ENCODE results near the gene ARHGAP10.

ARHGAP10 gene

GRCh38 chr4:147848634-147849033, 116.7 kb downstream of the ARHGAP10 start:
- H3K9me3 ChIP-seq (ENCODE audit: control insufficient read depth in 5 of 5, low read length in 5 of 5) = no peaks in the 10 kb centered on the region
- no peak overlapping the region for H3K9ac ChIP-seq (ENCODE audit: low read length in 5 of 5)
- peaks cover 0 to 25% (median 5%) of the 10 kb centered on the region in 5 donors for H3K4me1 ChIP-seq (ENCODE audit: control insufficient read depth in 5 of 5, insufficient read depth in 5 of 5, low read length in 5 of 5)
- no peak overlapping the region for H3K27ac ChIP-seq (ENCODE audit: low read depth, low read length)
- H3K4me3 ChIP-seq (ENCODE audit: low read depth in 1 of 5, low read length in 5 of 5) = no peak overlapping the region
- peaks cover 0 to 11% (median 6%) of the 10 kb centered on the region in 5 donors for H3K36me3 ChIP-seq (ENCODE audit: control insufficient read depth in 5 of 5, insufficient read depth in 5 of 5, low read length in 5 of 5)
- H3K27me3 ChIP-seq (ENCODE audit: control insufficient read depth in 5 of 5, insufficient read depth in 4 of 5, low read length in 5 of 5) = no peaks in the 10 kb centered on the region

GRCh38 chr4:147851135-147851534, 119.2 kb downstream of the ARHGAP10 start:
- H3K27ac ChIP-seq (ENCODE audit: low read depth, low read length) = no peak overlapping the region
- no peaks in the 10 kb centered on the region for H3K9me3 ChIP-seq (ENCODE audit: control insufficient read depth in 5 of 5, low read length in 5 of 5)

GRCh38 chr4:147853706-147854105, 121.8 kb downstream of the ARHGAP10 start:
- Histone ChIP-seq H3K9me3 (ENCODE audit: control insufficient read depth in 5 of 5, low read length in 5 of 5) (no peaks in the 10 kb centered on the region), H3K27ac (ENCODE audit: low read depth, low read length) (peak overlapping the region; percentile 1), H3K27me3 (ENCODE audit: control insufficient read depth in 5 of 5, insufficient read depth in 4 of 5, low read length in 5 of 5) (no peaks in the 10 kb centered on the region), H3K9ac (ENCODE audit: low read length in 5 of 5) (no peak overlapping the region), H3K4me1 (ENCODE audit: control insufficient read depth in 5 of 5, insufficient read depth in 5 of 5, low read length in 5 of 5) (peaks cover 0 to 18% (median 6%) of the 10 kb centered on the region in 5 donors), H3K36me3 (ENCODE audit: control insufficient read depth in 5 of 5, insufficient read depth in 5 of 5, low read length in 5 of 5) (peaks cover 0 to 13% (median 5%) of the 10 kb centered on the region in 5 donors), H3K4me3 (ENCODE audit: low read depth in 1 of 5, low read length in 5 of 5) (no peak overlapping the region)

More at GRCh38 chr4:147851135-147851534, 119.2 kb downstream of the ARHGAP10 start:
- Histone ChIP-seq H3K27me3 (ENCODE audit: control insufficient read depth in 5 of 5, insufficient read depth in 4 of 5, low read length in 5 of 5) (no peaks in the 10 kb centered on the region), H3K4me1 (ENCODE audit: control insufficient read depth in 5 of 5, insufficient read depth in 5 of 5, low read length in 5 of 5) (peaks cover 0 to 25% (median 20%) of the 10 kb centered on the region in 5 donors), H3K4me3 (ENCODE audit: low read depth in 1 of 5, low read length in 5 of 5) (no peak overlapping the region), H3K9ac (ENCODE audit: low read length in 5 of 5) (no peak overlapping the region), H3K36me3 (ENCODE audit: control insufficient read depth in 5 of 5, insufficient read depth in 5 of 5, low read length in 5 of 5) (peaks cover 0 to 11% (median 6%) of the 10 kb centered on the region in 5 donors)

GRCh38 chr4:147854154-147854553, 122.3 kb downstream of the ARHGAP10 start:
- peaks cover 0 to 13% (median 5%) of the 10 kb centered on the region in 5 donors for H3K36me3 ChIP-seq (ENCODE audit: control insufficient read depth in 5 of 5, insufficient read depth in 5 of 5, low read length in 5 of 5)
- peaks cover 0 to 15% (median 3%) of the 10 kb centered on the region in 5 donors for H3K4me1 ChIP-seq (ENCODE audit: control insufficient read depth in 5 of 5, insufficient read depth in 5 of 5, low read length in 5 of 5)
- no peaks in the 10 kb centered on the region for H3K27me3 ChIP-seq (ENCODE audit: control insufficient read depth in 5 of 5, insufficient read depth in 4 of 5, low read length in 5 of 5)
- H3K4me3 ChIP-seq (ENCODE audit: low read depth in 1 of 5, low read length in 5 of 5) = no peak overlapping the region
- H3K9ac ChIP-seq (ENCODE audit: low read length in 5 of 5) = no peak overlapping the region
- H3K27ac ChIP-seq (ENCODE audit: low read depth, low read length) = peak overlapping the region; percentile 1
- no peaks in the 10 kb centered on the region for H3K9me3 ChIP-seq (ENCODE audit: control insufficient read depth in 5 of 5, low read length in 5 of 5)

DNA sequence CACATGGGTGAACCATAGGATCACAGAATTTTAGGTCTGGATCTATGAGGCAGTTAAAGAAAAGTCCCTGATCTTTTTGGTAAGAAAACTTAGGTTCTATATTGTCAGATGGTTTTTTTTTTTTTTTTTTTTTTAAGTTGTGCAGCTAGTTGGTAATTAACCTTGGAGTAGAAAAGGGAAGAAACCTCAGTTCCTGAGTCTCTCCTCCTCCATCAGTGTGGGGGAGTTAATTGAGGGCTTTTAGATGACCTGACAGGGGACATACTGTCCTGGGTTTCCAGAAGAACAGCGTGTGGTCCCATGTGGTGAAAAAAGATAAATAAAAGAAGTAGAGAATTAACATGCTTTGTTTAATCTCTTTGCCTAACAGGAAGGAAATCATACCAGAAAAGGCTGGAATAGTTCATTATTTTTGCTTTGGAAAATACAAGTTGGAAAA, 123.7 kb downstream of the ARHGAP10 start:
- H3K27me3 ChIP-seq (ENCODE audit: control insufficient read depth in 5 of 5, insufficient read depth in 4 of 5, low read length in 5 of 5) = no peaks in the 10 kb centered on the region
- H3K4me1 ChIP-seq (ENCODE audit: control insufficient read depth in 5 of 5, insufficient read depth in 5 of 5, low read length in 5 of 5) = peaks cover 0 to 15% (median 3%) of the 10 kb centered on the region in 5 donors
- H3K9me3 ChIP-seq (ENCODE audit: control insufficient read depth in 5 of 5, low read length in 5 of 5) = no peaks in the 10 kb centered on the region
- H3K36me3 ChIP-seq (ENCODE audit: control insufficient read depth in 5 of 5, insufficient read depth in 5 of 5, low read length in 5 of 5) = peaks cover 0 to 10% (median 3%) of the 10 kb centered on the region in 5 donors
- no peak overlapping the region for H3K9ac ChIP-seq (ENCODE audit: low read length in 5 of 5)
- no peak overlapping the region for H3K4me3 ChIP-seq (ENCODE audit: low read depth in 1 of 5, low read length in 5 of 5)
- no peak overlapping the region for H3K27ac ChIP-seq (ENCODE audit: low read depth, low read length)

DNA sequence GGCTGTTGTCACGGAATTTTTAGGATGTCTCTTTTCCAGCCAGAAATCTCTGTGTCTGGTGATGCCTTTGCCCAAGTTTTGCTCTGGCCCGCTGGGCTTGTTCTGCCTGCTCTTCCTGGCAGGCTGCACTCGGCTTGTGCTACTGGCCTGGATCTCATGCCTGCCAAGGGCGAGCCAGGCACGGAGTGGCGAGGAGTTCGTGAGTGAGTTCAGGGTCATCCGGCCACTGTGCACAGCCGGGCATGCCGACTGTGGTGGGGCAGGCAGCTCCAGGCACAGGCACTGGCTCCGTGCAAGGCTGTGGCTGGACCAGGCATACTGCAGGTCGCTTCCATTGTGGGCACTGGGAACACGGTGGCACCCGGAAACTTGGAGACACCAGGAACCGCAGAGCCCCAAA, 129.1 kb downstream of the ARHGAP10 start:
- no peaks in the 10 kb centered on the region for H3K9me3 ChIP-seq (ENCODE audit: control insufficient read depth in 5 of 5, low read length in 5 of 5)
- H3K4me1 ChIP-seq (ENCODE audit: control insufficient read depth in 5 of 5, insufficient read depth in 5 of 5, low read length in 5 of 5) = peaks cover 0 to 45% (median 32%) of the 10 kb centered on the region in 5 donors
- peaks cover 0 to 10% (median 5%) of the 10 kb centered on the region in 5 donors for H3K36me3 ChIP-seq (ENCODE audit: control insufficient read depth in 5 of 5, insufficient read depth in 5 of 5, low read length in 5 of 5)
- peak overlapping the region in 1 of 5 donors; percentile 58 for H3K9ac ChIP-seq (ENCODE audit: low read length in 5 of 5)
- no peak overlapping the region for H3K4me3 ChIP-seq (ENCODE audit: low read depth in 1 of 5, low read length in 5 of 5)
- H3K27me3 ChIP-seq (ENCODE audit: control insufficient read depth in 5 of 5, insufficient read depth in 4 of 5, low read length in 5 of 5) = no peaks in the 10 kb centered on the region
- H3K27ac ChIP-seq (ENCODE audit: low read depth, low read length) = peak overlapping the region; percentile 65

- Histone ChIP-seq H3K27ac (ENCODE audit: low read depth, low read length) (no peak overlapping the region), H3K4me3 (ENCODE audit: low read depth in 1 of 5, low read length in 5 of 5) (no peak overlapping the region), H3K36me3 (ENCODE audit: control insufficient read depth in 5 of 5, insufficient read depth in 5 of 5, low read length in 5 of 5) (peaks cover 0 to 10% (median 6%) of the 10 kb centered on the region in 5 donors), H3K9ac (ENCODE audit: low read length in 5 of 5) (no peak overlapping the region), H3K27me3 (ENCODE audit: control insufficient read depth in 5 of 5, insufficient read depth in 4 of 5, low read length in 5 of 5) (no peaks in the 10 kb centered on the region), H3K9me3 (ENCODE audit: control insufficient read depth in 5 of 5, low read length in 5 of 5) (no peaks in the 10 kb centered on the region), H3K4me1 (ENCODE audit: control insufficient read depth in 5 of 5, insufficient read depth in 5 of 5, low read length in 5 of 5) (peaks cover 0 to 45% (median 32%) of the 10 kb centered on the region in 5 donors)
These were observed 130.3 kb downstream of the ARHGAP10 start for GRCh38 chr4:147862043-147862692.

DNA sequence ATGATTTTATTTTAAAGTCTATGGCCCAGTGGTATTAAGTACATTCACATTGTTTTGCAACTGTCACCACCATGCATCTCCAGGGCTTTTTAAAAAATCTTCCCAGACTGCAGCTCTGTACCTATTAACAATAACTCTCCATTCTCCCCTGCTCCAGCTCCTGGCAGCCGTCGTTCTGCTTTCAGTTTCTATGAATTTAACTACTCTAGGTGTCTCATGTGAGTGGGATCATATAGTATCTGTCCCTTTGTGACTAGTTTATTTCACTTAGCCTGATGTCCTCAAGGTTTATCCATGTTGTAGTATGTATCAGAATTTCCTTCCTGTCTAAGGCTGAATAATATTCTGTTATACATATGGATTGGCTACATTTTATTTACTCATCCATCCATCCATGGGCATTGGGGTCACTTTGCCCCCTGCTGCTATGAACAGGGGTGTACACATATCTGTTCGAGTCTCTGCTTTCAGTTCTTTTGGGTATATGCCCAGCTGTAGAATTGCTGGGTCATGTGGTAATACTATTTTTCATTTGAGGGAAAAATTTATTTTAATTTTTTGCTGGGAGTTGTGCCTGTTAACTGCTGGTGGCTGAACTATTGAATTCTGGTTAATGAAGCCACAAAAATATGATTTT, 131.3 kb downstream of the ARHGAP10 start:
- H3K4me3 ChIP-seq (ENCODE audit: low read depth in 1 of 5, low read length in 5 of 5) = no peak overlapping the region
- peaks cover 0 to 18% (median 10%) of the 10 kb centered on the region in 5 donors for H3K36me3 ChIP-seq (ENCODE audit: control insufficient read depth in 5 of 5, insufficient read depth in 5 of 5, low read length in 5 of 5)
- H3K27me3 ChIP-seq (ENCODE audit: control insufficient read depth in 5 of 5, insufficient read depth in 4 of 5, low read length in 5 of 5) = no peaks in the 10 kb centered on the region
- no peaks in the 10 kb centered on the region for H3K9me3 ChIP-seq (ENCODE audit: control insufficient read depth in 5 of 5, low read length in 5 of 5)
- H3K27ac ChIP-seq (ENCODE audit: low read depth, low read length) = no peak overlapping the region
- H3K9ac ChIP-seq (ENCODE audit: low read length in 5 of 5) = no peak overlapping the region
- H3K4me1 ChIP-seq (ENCODE audit: control insufficient read depth in 5 of 5, insufficient read depth in 5 of 5, low read length in 5 of 5) = peaks cover 0 to 45% (median 32%) of the 10 kb centered on the region in 5 donors

- H3K9ac ChIP-seq (ENCODE audit: low read length in 5 of 5) = no peak overlapping the region
- H3K36me3 ChIP-seq (ENCODE audit: control insufficient read depth in 5 of 5, insufficient read depth in 5 of 5, low read length in 5 of 5) = peaks cover 0 to 25% (median 12%) of the 10 kb centered on the region in 5 donors
- no peak overlapping the region for H3K4me3 ChIP-seq (ENCODE audit: low read depth in 1 of 5, low read length in 5 of 5)
- peaks cover 0 to 45% (median 32%) of the 10 kb centered on the region in 5 donors for H3K4me1 ChIP-seq (ENCODE audit: control insufficient read depth in 5 of 5, insufficient read depth in 5 of 5, low read length in 5 of 5)
- H3K9me3 ChIP-seq (ENCODE audit: control insufficient read depth in 5 of 5, low read length in 5 of 5) = no peaks in the 10 kb centered on the region
- peak overlapping the region; percentile 48 for H3K27ac ChIP-seq (ENCODE audit: low read depth, low read length)
- no peaks in the 10 kb centered on the region for H3K27me3 ChIP-seq (ENCODE audit: control insufficient read depth in 5 of 5, insufficient read depth in 4 of 5, low read length in 5 of 5)
These were observed 132.1 kb downstream of the ARHGAP10 start for GRCh38 chr4:147863808-147864472.

GRCh38 chr4:147864607-147865006, 132.7 kb downstream of the ARHGAP10 start:
- Histone ChIP-seq H3K9ac (ENCODE audit: low read length in 5 of 5) (no peak overlapping the region), H3K9me3 (ENCODE audit: control insufficient read depth in 5 of 5, low read length in 5 of 5) (no peaks in the 10 kb centered on the region), H3K4me1 (ENCODE audit: control insufficient read depth in 5 of 5, insufficient read depth in 5 of 5, low read length in 5 of 5) (peaks cover 0 to 45% (median 32%) of the 10 kb centered on the region in 5 donors), H3K27ac (ENCODE audit: low read depth, low read length) (peak overlapping the region; percentile 48), H3K27me3 (ENCODE audit: control insufficient read depth in 5 of 5, insufficient read depth in 4 of 5, low read length in 5 of 5) (no peaks in the 10 kb centered on the region), H3K36me3 (ENCODE audit: control insufficient read depth in 5 of 5, insufficient read depth in 5 of 5, low read length in 5 of 5) (peaks cover 0 to 30% (median 13%) of the 10 kb centered on the region in 5 donors), H3K4me3 (ENCODE audit: low read depth in 1 of 5, low read length in 5 of 5) (no peak overlapping the region)

All from subcutaneous abdominal adipose tissue (tissue), 5 donors.